ENCODE results near the gene TMIGD3. TPM values are rescaled to one million over a fixed set of nuclear protein-coding genes. Genes with fewer than 3 reads are reported as not detected.
A peak's percentile ranks its signal among the peaks of the same experiment; 100 is the strongest.

TMIGD3 gene
- total RNA-seq, 4 donors from 2014 or later, result 0.85 to 14.1 (median 3.2) TPM; not detected in 1

GRCh38 chr1:111501645-111502044 lies 1.8 kb downstream of the TMIGD3 start:
- 68 to 82% methylated on average over 7 of the region's 7 CpGs for WGBS, 2 donors (ENCODE audit: low coverage in 1 of 2)
- no peak overlapping the region for H3K27ac ChIP-seq
- no peaks in the 10 kb centered on the region for H3K36me3 ChIP-seq
- H3K9me3 ChIP-seq, result no peaks in the 10 kb centered on the region
- TF ChIP-seq POLR2A (IDR thresholded peaks at IDR 0.05) (no peak), POLR2AphosphoS5 (IDR thresholded peaks at IDR 0.05) (no peak), EP300 (IDR thresholded peaks at IDR 0.05) (no peak), CTCF (IDR thresholded peaks at IDR 0.05) (no peak)
- H3K27me3 ChIP-seq, result no peaks in the 10 kb centered on the region
- H3K4me3 ChIP-seq, result peak overlapping the region in 1 of 2 donors; percentile 11
- ATAC-seq, result no peak
- peaks cover 0 to 7% (median 0%) of the 10 kb centered on the region in 3 donors for H3K4me1 ChIP-seq

- Histone ChIP-seq H3K4me3 (no peak overlapping the region), H3K36me3 (no peaks in the 10 kb centered on the region), H3K4me1 (no peaks in the 10 kb centered on the region), H3K27ac (no peak overlapping the region), H3K27me3 (no peaks in the 10 kb centered on the region), H3K9me3 (no peaks in the 10 kb centered on the region)
- WGBS, 2 donors (ENCODE audit: low coverage in 1 of 2), result 83 to 86% methylated on average over 1 to 5 of the region's 5 CpGs
- no peak for ATAC-seq
- TF ChIP-seq CTCF (IDR thresholded peaks at IDR 0.05) (no peak), EP300 (IDR thresholded peaks at IDR 0.05) (no peak), POLR2A (IDR thresholded peaks at IDR 0.05) (no peak), POLR2AphosphoS5 (IDR thresholded peaks at IDR 0.05) (no peak)
Observed at GRCh38 chr1:111499026-111499785, 4.2 kb downstream of the TMIGD3 start.

GRCh38 chr1:111497592-111497991 lies 5.8 kb downstream of the TMIGD3 start:
- 73% methylated on average over 5 of the region's 5 CpGs for WGBS, 2 donors (ENCODE audit: low coverage in 1 of 2)
- no peaks in the 10 kb centered on the region for H3K27me3 ChIP-seq
- ATAC-seq, result no peak
- no peak overlapping the region for H3K27ac ChIP-seq
- no peak overlapping the region for H3K4me3 ChIP-seq
- H3K9me3 ChIP-seq, result no peaks in the 10 kb centered on the region
- H3K4me1 ChIP-seq, result no peaks in the 10 kb centered on the region
- no peaks in the 10 kb centered on the region for H3K36me3 ChIP-seq
- TF ChIP-seq POLR2AphosphoS5 (IDR thresholded peaks at IDR 0.05), result no peak
- no peak for TF ChIP-seq EP300 (IDR thresholded peaks at IDR 0.05)
- no peak for TF ChIP-seq POLR2A (IDR thresholded peaks at IDR 0.05)
- no peak for TF ChIP-seq CTCF (IDR thresholded peaks at IDR 0.05)

GRCh38 chr1:111496398-111496797 lies 7.0 kb downstream of the TMIGD3 start:
- Histone ChIP-seq H3K27me3 (no peaks in the 10 kb centered on the region), H3K4me1 (no peaks in the 10 kb centered on the region), H3K36me3 (no peaks in the 10 kb centered on the region), H3K27ac (no peak overlapping the region), H3K9me3 (no peaks in the 10 kb centered on the region), H3K4me3 (no peak overlapping the region)
- WGBS, 2 donors (ENCODE audit: low coverage in 1 of 2), result 57 to 85% methylated on average over 1 to 4 of the region's 4 CpGs
- ATAC-seq, result no peak
- TF ChIP-seq POLR2AphosphoS5 (IDR thresholded peaks at IDR 0.05) (no peak), POLR2A (IDR thresholded peaks at IDR 0.05) (no peak), EP300 (IDR thresholded peaks at IDR 0.05) (no peak), CTCF (IDR thresholded peaks at IDR 0.05) (no peak)

GRCh38 chr1:111491070-111491469 lies 12.4 kb downstream of the TMIGD3 start:
- 87% methylated on average over 3 of the region's 7 CpGs; no CpG with 5 or more reads in 1 of the 2 donors for WGBS, 2 donors (ENCODE audit: low coverage in 1 of 2)
- Histone ChIP-seq H3K36me3 (no peaks in the 10 kb centered on the region), H3K4me1 (no peaks in the 10 kb centered on the region), H3K27me3 (no peaks in the 10 kb centered on the region), H3K27ac (peak overlapping the region in 3 of 4 donors; percentile 15 to 26 (median 18)), H3K4me3 (no peak overlapping the region), H3K9me3 (no peaks in the 10 kb centered on the region)
- TF ChIP-seq POLR2A (IDR thresholded peaks at IDR 0.05) (no peak), CTCF (IDR thresholded peaks at IDR 0.05) (no peak), EP300 (IDR thresholded peaks at IDR 0.05) (no peak), POLR2AphosphoS5 (IDR thresholded peaks at IDR 0.05) (no peak)
- no peak for ATAC-seq

All from gastroesophageal sphincter (tissue), 4 donors.